Astrocyte of the cerebellum (primary cell): Measurements from ENCODE around the gene NAPSA.
"Not testable (repeated sequence)": the region's sequence is repeated elsewhere in the genome, so short reads cannot be mapped to it uniquely, and the experiment has no call there.

ENCODE experiments used
- DNase-seq: peaks from one replicate; pipeline ENCODE4 v3.0.0-alpha.2; 2011; ENCODE audit warnings: low read depth
- H3K4me3 ChIP-seq: 2 replicates; pipeline ENCODE4 v1.5.1; 2011; ENCODE audit warnings: mild to moderate bottlenecking, low read depth, low read length, moderate library complexity
- CTCF ChIP-seq: IDR thresholded peaks from 2 replicates; pipeline ENCODE4 v1.5.1; 2012; ENCODE audit warnings: low read length, low read depth, moderate library complexity, mild to moderate bottlenecking; ENCODE audit errors: missing control alignments
- in situ Hi-C: cut with HindIII; loops from 2 replicates; pipeline ENCODE4 v1.10.0; 2017; ENCODE audit warnings: low sequenced_read_pairs

Gene NAPSA

DNA sequence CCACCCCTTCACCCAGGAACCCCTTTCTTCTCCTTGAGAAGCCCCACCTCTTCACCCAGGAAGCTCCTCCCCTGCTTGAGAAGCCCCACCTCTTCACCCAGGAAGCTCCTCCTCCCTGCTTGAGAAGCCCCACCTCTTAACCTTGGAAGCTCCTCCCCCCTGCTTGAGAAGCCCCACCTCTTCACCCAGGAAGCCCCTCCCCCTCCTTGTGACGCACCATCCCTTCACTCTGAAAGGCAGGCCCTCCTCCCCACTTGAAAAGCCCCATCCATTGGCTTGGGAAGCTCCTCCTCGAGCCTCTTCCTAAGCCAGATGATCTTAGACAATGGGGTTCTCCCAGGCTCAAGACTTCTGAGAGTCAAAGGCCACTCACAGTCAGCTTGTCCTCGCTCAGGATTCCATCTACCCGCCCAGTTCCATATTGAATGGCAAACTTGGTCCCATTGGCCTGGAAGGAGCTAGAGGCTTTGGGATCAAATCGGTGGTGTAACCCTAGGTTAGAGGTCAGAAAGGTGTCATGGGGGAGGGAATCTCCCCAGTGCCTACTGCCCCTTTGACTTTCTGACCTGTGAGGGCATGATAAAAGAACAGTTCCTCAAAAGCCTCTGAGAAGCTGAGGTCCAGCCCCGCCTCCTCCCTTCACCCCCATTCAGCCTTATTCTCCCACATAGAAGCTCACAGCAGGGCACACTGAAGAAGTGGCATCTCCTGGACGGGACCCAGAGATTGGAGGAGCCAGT, 4.0 kb downstream of the NAPSA start:
- no peak for DNase-seq
- in situ Hi-C loops: no loop called here
- H3K4me3 ChIP-seq: no peak overlapping the region
- no peak for TF ChIP-seq CTCF

DNA sequence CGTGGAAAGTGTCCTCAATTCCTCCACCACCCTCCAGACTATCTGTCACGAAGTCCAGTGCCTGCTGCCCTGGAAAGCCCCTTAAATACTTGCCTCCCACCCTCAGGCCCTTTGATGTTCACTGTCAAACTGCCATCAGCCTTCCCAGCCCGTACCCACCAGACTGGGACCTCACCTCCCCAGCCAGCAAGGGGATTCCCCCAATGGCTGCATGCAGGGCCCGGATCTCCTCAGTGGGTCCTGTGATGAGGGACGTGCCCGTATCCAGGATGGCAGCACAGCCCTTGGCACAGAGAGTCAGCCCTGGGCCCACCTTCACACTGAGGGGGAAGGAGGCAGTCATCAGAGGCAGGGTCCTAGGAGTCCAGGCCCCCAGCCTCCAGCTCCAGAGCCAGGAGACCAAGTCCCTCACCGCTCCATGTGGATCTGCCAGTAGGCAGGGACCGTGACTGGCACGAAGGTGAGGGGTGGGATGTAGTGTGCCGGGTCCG, 6.1 kb downstream of the NAPSA start:
- no peak for TF ChIP-seq CTCF
- no peak for DNase-seq
- in situ Hi-C loops: no loop called here
- H3K4me3 ChIP-seq: no peak overlapping the region

GRCh38 chr19:50358483-50359327, 6.7 kb downstream of the NAPSA start:
- no peak for DNase-seq
- H3K4me3 ChIP-seq: peak overlapping the region; percentile 27
- no peak for TF ChIP-seq CTCF
- in situ Hi-C loops: no loop called here

- peak; percentile 29 for DNase-seq
- peak overlapping the region; percentile 24 for H3K4me3 ChIP-seq
- in situ Hi-C loops: no loop called here
- peak; percentile 84 for TF ChIP-seq CTCF
Measured at GRCh38 chr19:50357178-50358100, 8.0 kb downstream of the NAPSA start.

- in situ Hi-C loops: no loop called here
- H3K4me3 ChIP-seq: no peak overlapping the region
- DNase-seq: no peak
- TF ChIP-seq CTCF: no peak
Measured at GRCh38 chr19:50356691-50357177, 8.7 kb downstream of the NAPSA start.

DNA sequence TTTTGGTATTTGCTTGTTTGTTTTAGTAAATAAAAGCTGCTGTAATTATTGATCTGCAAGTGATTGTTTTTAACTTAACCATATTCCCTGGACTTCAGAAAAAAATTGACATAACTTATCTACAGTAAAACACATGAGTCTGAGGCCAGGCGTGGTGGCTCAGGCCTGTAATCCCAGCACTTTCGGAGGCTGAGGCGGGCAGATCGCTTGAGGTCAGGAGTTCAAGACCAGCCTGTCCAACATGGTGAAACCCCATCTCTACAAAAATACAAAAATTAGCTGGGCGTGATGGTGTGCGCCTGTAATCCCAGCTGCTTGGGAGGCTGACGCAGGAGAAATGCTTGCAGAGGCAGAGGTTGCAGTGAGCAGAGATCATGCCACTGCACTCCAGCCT, 12.0 kb downstream of the NAPSA start:
- DNase-seq, in situ Hi-C loops, H3K4me3 ChIP-seq: not testable (repeated sequence)
